ENCODE results near the gene DNAJC30.

DNA sequence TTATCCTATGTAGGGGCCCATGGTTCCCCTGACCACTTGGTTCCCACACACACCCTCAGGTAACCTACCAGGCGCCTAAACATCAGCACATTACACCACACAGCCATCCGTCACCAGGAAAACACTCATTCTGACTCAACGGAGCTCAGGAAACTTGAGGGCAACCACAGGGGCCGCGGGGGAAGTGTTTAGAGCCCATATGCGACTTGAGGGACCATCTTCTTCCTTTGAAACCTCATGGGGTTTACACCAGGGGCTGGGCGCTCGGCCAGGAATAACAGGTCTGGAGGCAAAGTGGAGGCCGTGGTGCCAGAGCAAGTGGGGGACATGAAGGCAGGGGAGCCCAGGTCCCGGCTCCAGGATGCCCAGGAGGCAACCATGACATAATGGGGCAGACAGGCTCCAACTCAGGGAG, 34.7 kb upstream of the DNAJC30 start:
- TF ChIP-seq POLR2AphosphoS5 (IDR thresholded peaks at IDR 0.05; ENCODE audit: low read depth, low read length): no peak
- no peak for TF ChIP-seq POLR2A (IDR thresholded peaks at IDR 0.05; ENCODE audit: low read depth, low read length)
